ENCODE measurements around the gene PIEZO2.
"Not testable (repeated sequence)": the region's sequence is repeated elsewhere in the genome, so short reads cannot be mapped to it uniquely, and the experiment has no call there.

The PIEZO2 gene

GRCh38 chr18:11148680-11149440 lies 509 bp downstream of the PIEZO2 start:
- no peak for DNase-seq

- peak; percentile 15 for DNase-seq
Measured at GRCh38 chr18:11147962-11148679, 1.2 kb downstream of the PIEZO2 start.

- no peak for DNase-seq
Measured at GRCh38 chr18:11147371-11147951, 1.9 kb downstream of the PIEZO2 start.

GRCh38 chr18:11146947-11147345 lies 2.4 kb downstream of the PIEZO2 start:
- DNase-seq = no peak

GRCh38 chr18:11146238-11146946 lies 3.0 kb downstream of the PIEZO2 start:
- no peak for DNase-seq

- DNase-seq = no peak
Measured at GRCh38 chr18:11145413-11146191, 3.8 kb downstream of the PIEZO2 start.

- DNase-seq = no peak
Measured at GRCh38 chr18:11137400-11137799, 12.0 kb downstream of the PIEZO2 start.

GRCh38 chr18:11136241-11136640 lies 13.1 kb downstream of the PIEZO2 start:
- DNase-seq = peak; percentile 16

GRCh38 chr18:11134940-11135339 lies 14.4 kb downstream of the PIEZO2 start:
- no peak for DNase-seq

- DNase-seq = not testable (repeated sequence)
Measured at GRCh38 chr18:11129059-11129458, 20.3 kb downstream of the PIEZO2 start.

- DNase-seq = no peak
Measured at GRCh38 chr18:11125492-11126315, 23.7 kb downstream of the PIEZO2 start.

GRCh38 chr18:11124054-11124453 lies 25.3 kb downstream of the PIEZO2 start:
- no peak for DNase-seq

- DNase-seq = peak; percentile 43
Measured at GRCh38 chr18:11121443-11121849, 27.9 kb downstream of the PIEZO2 start.

- peak; percentile 72 for DNase-seq
Measured at GRCh38 chr18:11119959-11120587, 29.3 kb downstream of the PIEZO2 start.

- DNase-seq = no peak
Measured at GRCh38 chr18:11119550-11119949, 29.8 kb downstream of the PIEZO2 start.

- no peak for DNase-seq
Measured at GRCh38 chr18:11118051-11118766, 31.2 kb downstream of the PIEZO2 start.

- DNase-seq = peak; percentile 82
Measured at GRCh38 chr18:11115276-11115675, 34.1 kb downstream of the PIEZO2 start.

GRCh38 chr18:11114653-11115052 lies 34.7 kb downstream of the PIEZO2 start:
- no peak for DNase-seq

GRCh38 chr18:11113937-11114336 lies 35.4 kb downstream of the PIEZO2 start:
- no peak for DNase-seq

GRCh38 chr18:11113046-11113548 lies 36.3 kb downstream of the PIEZO2 start:
- no peak for DNase-seq
